GM18526 (cell line): ENCODE results near the gene OR1L6.

Experiments
- POLR2A ChIP-seq: IDR thresholded peaks from 3 replicates; pipeline ENCODE4 v1.6.1; 2011; ENCODE audit not compliant: insufficient read length; ENCODE audit errors: extremely low read depth

The OR1L6 gene

DNA sequence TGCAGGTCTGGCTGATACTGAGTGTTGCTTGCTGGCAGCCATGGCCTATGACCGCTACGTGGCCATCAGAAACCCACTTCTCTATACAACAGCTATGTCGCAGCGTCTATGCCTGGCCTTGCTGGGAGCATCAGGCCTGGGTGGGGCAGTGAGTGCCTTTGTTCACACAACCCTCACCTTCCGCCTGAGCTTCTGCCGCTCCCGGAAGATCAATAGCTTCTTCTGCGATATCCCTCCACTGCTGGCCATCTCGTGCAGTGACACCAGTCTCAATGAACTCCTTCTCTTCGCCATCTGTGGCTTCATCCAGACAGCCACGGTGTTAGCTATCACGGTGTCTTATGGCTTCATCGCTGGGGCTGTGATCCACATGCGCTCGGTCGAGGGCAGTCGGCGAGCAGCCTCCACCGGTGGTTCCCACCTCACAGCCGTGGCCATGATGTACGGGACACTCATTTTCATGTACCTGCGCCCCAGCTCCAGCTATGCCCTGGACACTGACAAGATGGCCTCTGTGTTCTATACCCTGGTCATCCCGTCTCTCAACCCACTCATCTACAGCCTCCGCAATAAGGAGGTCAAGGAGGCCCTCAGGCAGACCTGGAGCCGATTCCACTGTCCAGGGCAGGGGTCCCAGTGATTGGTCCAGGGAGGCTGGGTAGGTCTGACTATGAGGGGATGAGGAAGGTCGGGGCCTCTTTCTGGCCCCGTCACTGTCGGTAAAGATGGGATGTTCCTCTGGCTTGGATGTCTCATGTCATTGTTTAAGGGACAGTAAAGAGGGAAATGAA, 47.3 kb downstream of the OR1L6 start:
- no peak for TF ChIP-seq POLR2A

DNA sequence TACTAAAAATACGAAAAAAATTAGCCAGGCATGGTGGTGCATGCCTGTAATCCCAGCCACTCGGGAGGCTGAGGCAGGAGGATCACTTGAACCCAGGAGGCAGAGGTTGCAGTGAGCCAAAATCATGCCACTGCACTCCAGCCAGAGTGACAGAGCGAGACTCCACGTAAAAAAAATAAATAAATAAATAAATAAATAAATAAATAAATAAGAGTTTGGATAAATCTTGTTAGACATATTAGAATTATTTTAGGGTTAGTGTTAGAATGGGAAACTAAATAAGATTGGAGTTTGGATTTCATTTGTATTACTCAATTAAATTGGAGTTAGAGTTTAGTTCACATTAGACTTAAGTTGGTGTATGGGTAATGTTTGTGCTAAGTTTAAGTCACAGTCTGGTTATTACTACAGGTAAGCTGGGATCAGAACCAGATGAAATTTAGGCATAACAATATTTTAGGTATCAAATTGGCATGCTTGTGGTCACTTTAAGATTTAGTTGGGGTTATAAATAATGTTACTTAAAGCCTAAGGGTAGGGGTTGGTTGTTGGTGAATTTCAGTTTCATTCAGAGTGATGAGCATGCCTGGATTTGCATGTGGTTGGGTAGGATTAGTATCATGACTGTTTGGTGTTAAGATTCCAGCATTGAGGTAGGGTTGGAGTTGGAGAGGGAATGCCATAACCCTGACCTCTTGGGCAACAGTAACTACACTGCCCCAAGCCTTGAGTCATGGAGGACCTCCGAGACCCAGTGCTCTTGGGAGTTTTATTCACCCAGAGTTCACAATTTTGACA, 50.0 kb downstream of the OR1L6 start:
- TF ChIP-seq POLR2A = no peak

DNA sequence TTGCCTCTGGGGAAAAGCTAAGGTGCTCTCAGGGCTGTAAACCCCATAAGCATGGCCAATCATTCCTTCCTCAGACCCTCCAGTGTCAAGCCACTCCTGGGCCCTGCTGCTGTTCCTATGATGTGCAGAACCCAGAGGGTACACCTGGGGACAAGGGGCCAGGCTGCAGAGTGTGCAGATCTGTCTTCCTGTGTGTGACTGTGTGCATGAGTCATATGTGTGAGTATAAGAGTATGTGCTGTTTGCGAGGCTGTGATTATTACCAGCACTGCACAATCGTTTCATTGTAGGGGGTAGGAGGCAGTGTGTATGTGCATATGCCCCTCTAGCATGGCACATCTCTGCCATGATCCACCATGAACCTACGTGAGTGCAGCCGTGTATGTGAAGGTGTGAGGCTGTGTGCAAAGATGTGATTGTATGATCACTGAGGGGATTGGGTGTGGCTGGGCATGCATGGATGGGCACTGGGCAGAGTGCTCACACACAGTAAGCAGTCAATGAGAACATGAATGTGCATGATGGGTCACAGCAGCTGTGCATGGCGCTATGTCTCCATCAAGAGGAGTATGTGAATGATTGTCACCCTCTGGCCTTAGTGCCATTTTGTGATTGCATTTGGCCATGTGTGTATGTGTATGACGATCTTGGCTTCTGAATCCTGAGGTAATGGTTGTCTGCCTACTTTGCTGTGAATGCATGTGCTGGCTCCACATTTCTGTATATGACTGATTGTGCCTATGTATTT, 55.4 kb downstream of the OR1L6 start:
- no peak for TF ChIP-seq POLR2A
